Fibroblast of lung (primary cell): ENCODE measurements around the gene FETUB. TPM values are rescaled to one million over a fixed set of nuclear protein-coding genes. Genes with fewer than 3 reads are reported as not detected.
A peak's percentile ranks its signal among the peaks of the same experiment; 100 is the strongest.

Experiments used
- DNase-seq, 2 donors: peaks; one replicate each; pipeline versions ENCODE4 v3.0.0 to v3.0.0-alpha.2; 2010; ENCODE audit warnings: low read depth in 2 of 2
- H2AFZ ChIP-seq: 2 replicates; pipeline ENCODE4 v1.5.1; 2012; ENCODE audit warnings: low read length, control low read depth, inconsistent platforms
- H3K27ac ChIP-seq: 2 replicates; pipeline ENCODE4 v1.5.1; 2011; ENCODE audit warnings: low read length, control low read depth; ENCODE audit not compliant: insufficient read depth
- H3K27me3 ChIP-seq: 2 replicates; pipeline ENCODE4 v1.5.1; 2011; ENCODE audit warnings: mild to moderate bottlenecking, low read length; ENCODE audit not compliant: control insufficient read depth, insufficient read depth
- H3K36me3 ChIP-seq: 2 replicates; pipeline ENCODE4 v1.5.1; 2011; ENCODE audit warnings: low read length; ENCODE audit not compliant: control insufficient read depth, insufficient read depth
- H3K4me1 ChIP-seq: 2 replicates; pipeline ENCODE4 v1.5.1; 2011; ENCODE audit warnings: low read length; ENCODE audit not compliant: control insufficient read depth, insufficient read depth; ENCODE audit errors: extremely low read depth
- H3K4me2 ChIP-seq: 2 replicates; pipeline ENCODE4 v1.5.1; 2011; ENCODE audit warnings: low read length, control low read depth; ENCODE audit not compliant: insufficient read depth; ENCODE audit errors: extremely low read depth
- H3K4me3 ChIP-seq, 4 experiments: fragments of 200-600 bp in 1 of 4; sonication (generic) in 1 of 4; replicated peaks in 1 of 4; 2 replicates each; pipeline ENCODE4 v1.5.1; 2011 to 2016; ENCODE audit warnings: low read length in 4 of 4, low read depth in 3 of 4, mild to moderate bottlenecking in 3 of 4, control low read depth in 2 of 4, inconsistent platforms in 1 of 4, mixed read lengths in 1 of 4; ENCODE audit not compliant: insufficient read depth in 1 of 4; ENCODE audit errors: control extremely low read depth in 1 of 4
- H3K79me2 ChIP-seq: 2 replicates; pipeline ENCODE4 v1.5.1; 2012; ENCODE audit warnings: mild to moderate bottlenecking, low read length, inconsistent platforms; ENCODE audit not compliant: control insufficient read depth, insufficient read depth
- H3K9ac ChIP-seq: 2 replicates; pipeline ENCODE4 v1.5.1; 2011; ENCODE audit warnings: mild to moderate bottlenecking, low read length, control low read depth; ENCODE audit not compliant: insufficient read depth
- H3K9me3 ChIP-seq: 2 replicates; pipeline ENCODE4 v1.5.1; 2012; ENCODE audit warnings: low read depth, low read length; ENCODE audit not compliant: control insufficient read depth, insufficient read depth
- H4K20me1 ChIP-seq: 2 replicates; pipeline ENCODE4 v1.5.1; 2011; ENCODE audit warnings: low read length; ENCODE audit not compliant: control insufficient read depth, insufficient read depth; ENCODE audit errors: extremely low read depth
- CTCF ChIP-seq, 2 donors: IDR thresholded peaks in 1 of 2; conservative IDR thresholded peaks in 1 of 2; 1 replicate in 1 of 2; 2 replicates in 1 of 2; pipeline ENCODE4 v1.5.1; 2011 to 2012; ENCODE audit warnings: low read length in 2 of 2, control low read depth in 1 of 2, inconsistent platforms in 1 of 2, low read depth in 1 of 2, mild to moderate bottlenecking in 1 of 2
- EZH2 ChIP-seq: IDR thresholded peaks from 2 replicates; pipeline ENCODE4 v1.5.1; 2012; ENCODE audit warnings: low read length, control low read depth, mild to moderate bottlenecking; ENCODE audit errors: missing control alignments
- polyA minus RNA-seq: library from RNA; depleted of rRNA, polyadenylated mRNA; stranded (reverse); fragments of >200 nt; gene quantifications from 2 replicates; pipeline ENCODE4 v1.2.3, GENCODE V29; 2011; ENCODE audit warnings: low replicate concordance
- polyA plus RNA-seq, 2 donors: library from polyadenylated mRNA; depleted of rRNA in 1 of 2; stranded (reverse) in 1 of 2; unstranded in 1 of 2; fragments of >200 nt; gene quantifications; 2 replicates each; pipeline ENCODE4 v1.2.1, GENCODE V29; 2011 to 2012; ENCODE audit warnings: missing spikeins in 1 of 2
- total RNA-seq: library from RNA; depleted of rRNA; stranded (reverse); fragments of >200 nt; gene quantifications from 2 replicates; pipeline ENCODE4 v1.2.1, GENCODE V29; 2014

Gene FETUB
- not detected in 2 replicates for total RNA-seq
- not detected in 2 replicates for polyA plus RNA-seq
- not detected in 2 replicates for polyA plus RNA-seq (2012)
- polyA minus RNA-seq = not detected in 2 replicates

GRCh38 chr3:186639778-186640472 lies at the start of gene FETUB:
FETUB (plus strand) TSS chr3:186640399; CDS start chr3:186640461, 62 bp downstream.
- H3K27me3 ChIP-seq = peaks cover 3% of the 10 kb centered on the region
- no peak within 1 kb of the TSS for H3K4me3 ChIP-seq
- H2AFZ ChIP-seq = no peak within 1 kb of the TSS
- H3K4me2 ChIP-seq = no peak within 1 kb of the TSS
- peak in 1 of 2 donors; percentile 1 for DNase-seq
- no peaks in the 10 kb centered on the region for H3K4me1 ChIP-seq
- H3K79me2 ChIP-seq = no peaks in the 10 kb centered on the region
- no peaks in the 10 kb centered on the region for H3K36me3 ChIP-seq
- TF ChIP-seq EZH2 (no peak), CTCF (conservative IDR thresholded peaks at IDR 0.05 in 1 of 2, IDR thresholded peaks at IDR 0.05 in 1 of 2; ENCODE audit: low read depth in 1 of 2, low read length in 2 of 2) (no peak)
- H3K27ac ChIP-seq = no peak within 1 kb of the TSS
- no peaks in the 10 kb centered on the region for H3K9me3 ChIP-seq
- H3K9ac ChIP-seq = no peak within 1 kb of the TSS
- no peaks in the 10 kb centered on the region for H4K20me1 ChIP-seq

GRCh38 chr3:186590580-186591295 lies 49.5 kb upstream of the FETUB start:
- no peaks in the 10 kb centered on the region for H3K27me3 ChIP-seq
- H3K27ac ChIP-seq = no peak overlapping the region
- no peaks in the 10 kb centered on the region for H3K36me3 ChIP-seq
- H3K9ac ChIP-seq = no peak overlapping the region
- H3K4me1 ChIP-seq = no peaks in the 10 kb centered on the region
- no peak overlapping the region for H3K4me2 ChIP-seq
- no peak overlapping the region for H2AFZ ChIP-seq
- no peaks in the 10 kb centered on the region for H4K20me1 ChIP-seq
- no peaks in the 10 kb centered on the region for H3K79me2 ChIP-seq
- DNase-seq = no peak
- no peak for TF ChIP-seq CTCF (conservative IDR thresholded peaks at IDR 0.05 in 1 of 2, IDR thresholded peaks at IDR 0.05 in 1 of 2; ENCODE audit: low read depth in 1 of 2, low read length in 2 of 2)
- no peak overlapping the region for H3K4me3 ChIP-seq
- no peaks in the 10 kb centered on the region for H3K9me3 ChIP-seq

GRCh38 chr3:186592682-186593081 lies 47.5 kb upstream of the FETUB start:
- no peak overlapping the region for H2AFZ ChIP-seq
- H3K36me3 ChIP-seq = no peaks in the 10 kb centered on the region
- H3K79me2 ChIP-seq = no peaks in the 10 kb centered on the region
- no peak overlapping the region for H3K9ac ChIP-seq
- no peaks in the 10 kb centered on the region for H3K9me3 ChIP-seq
- no peaks in the 10 kb centered on the region for H3K4me1 ChIP-seq
- TF ChIP-seq EZH2 = no peak
- no peak for TF ChIP-seq CTCF (conservative IDR thresholded peaks at IDR 0.05 in 1 of 2, IDR thresholded peaks at IDR 0.05 in 1 of 2; ENCODE audit: low read depth in 1 of 2, low read length in 2 of 2)
- DNase-seq = no peak
- no peak overlapping the region for H3K4me2 ChIP-seq
- H3K4me3 ChIP-seq = no peak overlapping the region
- H4K20me1 ChIP-seq = no peaks in the 10 kb centered on the region
- H3K27me3 ChIP-seq = no peaks in the 10 kb centered on the region
- H3K27ac ChIP-seq = no peak overlapping the region
